IPS-NIHi7 (cell line): ENCODE results near the gene FSTL3.

Experiments used
- DNase-seq: peaks from one replicate; pipeline ENCODE4 v3.0.0; 2012; ENCODE audit warnings: mixed read lengths; ENCODE audit errors: extremely low spot score

The FSTL3 gene

DNA sequence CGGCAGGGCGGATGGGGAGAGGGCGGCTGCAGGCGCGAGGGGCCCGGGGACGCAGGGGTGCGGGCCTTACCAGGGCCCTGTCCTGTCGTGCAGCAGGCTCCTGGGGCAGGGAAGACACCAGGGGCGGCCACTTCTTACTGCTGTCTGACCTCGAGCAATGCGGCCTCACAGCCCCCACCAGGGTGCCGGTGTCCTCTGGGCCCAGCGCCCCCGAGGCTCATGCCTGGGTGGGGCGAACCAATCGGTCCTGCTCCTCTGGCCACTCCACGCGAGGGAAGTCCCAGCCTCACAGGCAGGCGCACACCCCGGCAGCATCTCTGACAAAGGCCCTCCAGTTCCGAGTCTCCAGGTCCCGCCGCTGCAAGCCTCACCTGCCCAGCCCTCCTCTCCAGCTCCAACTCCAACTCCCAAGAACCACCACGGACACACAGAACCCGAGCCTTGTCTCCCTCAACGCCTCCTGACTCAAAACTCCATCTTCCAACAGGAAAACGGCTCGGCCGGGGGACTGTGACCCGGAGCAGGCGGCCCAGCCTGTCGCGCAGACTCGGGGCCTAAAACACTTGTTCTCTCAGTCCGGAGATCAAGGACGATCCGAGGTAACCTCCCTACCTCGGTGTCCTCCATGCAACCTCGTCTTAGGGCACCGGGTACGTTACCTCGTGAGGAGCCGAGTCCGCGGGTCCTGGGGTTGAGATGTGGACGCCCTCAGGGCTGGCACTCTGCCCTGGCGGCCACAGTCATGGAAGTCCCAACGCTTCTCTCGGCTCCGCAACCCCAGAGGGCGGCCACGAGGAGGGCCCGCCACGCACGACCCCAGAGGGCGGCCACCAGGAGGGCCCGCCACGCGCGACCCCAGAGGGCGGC lies 30.0 kb upstream of the FSTL3 start:
- no peak for DNase-seq

DNA sequence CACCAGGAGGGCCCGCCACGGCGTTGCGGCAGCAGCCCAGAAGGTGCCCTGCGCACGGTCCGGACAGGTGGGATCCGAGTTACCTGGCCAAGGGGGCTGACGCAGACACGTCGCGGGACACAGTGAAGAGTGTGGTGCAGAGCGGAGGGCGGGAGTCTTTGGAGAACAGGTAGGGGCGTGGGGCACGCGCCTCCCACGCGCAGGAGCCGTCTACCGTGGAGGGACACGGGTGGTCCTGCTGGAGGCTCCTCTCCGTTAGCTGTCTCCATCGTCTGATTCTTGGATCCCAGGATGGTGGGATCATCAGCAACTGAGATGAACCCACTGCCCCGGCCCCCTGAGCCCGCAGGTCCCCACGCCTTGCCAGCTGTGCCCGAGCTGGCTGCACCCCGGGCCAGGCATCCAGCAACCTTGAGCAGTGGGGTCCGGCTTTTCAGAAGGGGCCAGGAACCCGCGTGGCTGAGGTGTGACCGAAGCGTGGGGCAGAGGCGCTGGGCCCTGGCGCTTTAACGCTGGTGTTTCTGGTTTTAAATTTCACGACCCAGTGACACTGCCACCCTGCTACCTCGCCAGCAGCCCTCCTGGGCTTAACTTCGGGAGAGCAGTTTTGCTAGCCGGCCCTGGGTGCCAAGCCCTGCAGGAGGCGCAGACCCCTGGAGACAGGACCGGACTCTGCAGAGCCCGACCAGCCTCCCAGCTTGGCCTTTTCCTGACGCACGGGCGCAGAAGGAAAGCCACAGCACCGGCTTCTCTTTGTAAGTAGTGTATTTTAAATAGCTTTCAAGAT lies 29.2 kb upstream of the FSTL3 start:
- DNase-seq, result no peak

DNA sequence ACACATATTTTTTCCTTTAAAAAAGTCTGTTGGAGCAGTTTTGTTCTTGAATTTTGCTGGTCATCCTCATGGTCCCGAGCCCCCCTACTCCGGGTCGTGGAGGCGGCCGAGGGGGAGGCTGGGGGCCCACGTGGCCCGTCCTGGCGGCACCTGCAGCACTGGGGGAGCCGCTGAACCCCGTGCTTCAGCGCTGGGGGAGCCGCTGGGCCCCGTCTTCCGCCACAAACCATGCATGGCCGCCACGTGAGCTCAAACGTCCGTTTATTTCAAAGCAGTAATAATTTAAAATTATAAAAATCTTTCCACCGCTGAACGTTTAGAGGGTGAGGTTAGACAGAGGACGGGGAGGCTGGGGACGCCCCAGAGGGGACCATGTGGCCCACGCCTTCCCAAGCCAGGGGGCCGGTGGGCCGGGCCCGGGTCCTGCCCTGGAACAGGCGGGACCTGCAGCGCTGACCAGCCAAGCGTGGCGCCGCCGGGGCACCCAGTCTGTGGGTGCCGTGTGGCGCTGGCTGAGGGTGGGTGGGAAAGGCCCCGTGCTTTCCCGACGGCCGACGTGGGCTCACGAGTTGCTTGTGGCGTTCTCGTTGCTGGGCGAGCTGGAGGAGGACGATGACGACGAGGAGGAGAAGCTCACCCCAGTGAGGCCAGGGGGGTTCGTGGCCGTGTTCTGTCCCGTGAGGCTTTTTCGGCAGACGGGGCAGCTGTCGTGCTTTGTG lies 28.5 kb upstream of the FSTL3 start:
- no peak for DNase-seq

DNA sequence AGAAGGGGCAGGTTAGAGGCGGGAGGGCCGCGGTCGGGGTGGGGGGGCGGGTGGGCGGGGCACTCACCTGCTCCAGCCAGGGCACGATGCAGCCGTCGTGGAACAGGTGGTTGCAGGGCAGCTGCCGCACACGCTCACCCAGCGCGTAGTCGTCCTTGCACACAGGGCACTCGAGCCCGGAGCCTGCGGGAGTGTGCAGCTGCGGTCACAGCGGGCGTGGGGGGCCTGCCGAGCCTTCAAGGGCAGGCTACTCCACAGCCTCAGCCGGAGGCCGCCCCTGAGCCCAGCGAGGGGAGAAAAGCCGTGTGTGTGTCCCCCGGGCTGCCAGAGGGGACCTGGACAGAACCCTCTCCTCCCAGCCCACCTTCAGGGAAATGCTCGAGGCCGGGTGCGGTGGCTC lies 27.9 kb upstream of the FSTL3 start:
- DNase-seq, result no peak

DNA sequence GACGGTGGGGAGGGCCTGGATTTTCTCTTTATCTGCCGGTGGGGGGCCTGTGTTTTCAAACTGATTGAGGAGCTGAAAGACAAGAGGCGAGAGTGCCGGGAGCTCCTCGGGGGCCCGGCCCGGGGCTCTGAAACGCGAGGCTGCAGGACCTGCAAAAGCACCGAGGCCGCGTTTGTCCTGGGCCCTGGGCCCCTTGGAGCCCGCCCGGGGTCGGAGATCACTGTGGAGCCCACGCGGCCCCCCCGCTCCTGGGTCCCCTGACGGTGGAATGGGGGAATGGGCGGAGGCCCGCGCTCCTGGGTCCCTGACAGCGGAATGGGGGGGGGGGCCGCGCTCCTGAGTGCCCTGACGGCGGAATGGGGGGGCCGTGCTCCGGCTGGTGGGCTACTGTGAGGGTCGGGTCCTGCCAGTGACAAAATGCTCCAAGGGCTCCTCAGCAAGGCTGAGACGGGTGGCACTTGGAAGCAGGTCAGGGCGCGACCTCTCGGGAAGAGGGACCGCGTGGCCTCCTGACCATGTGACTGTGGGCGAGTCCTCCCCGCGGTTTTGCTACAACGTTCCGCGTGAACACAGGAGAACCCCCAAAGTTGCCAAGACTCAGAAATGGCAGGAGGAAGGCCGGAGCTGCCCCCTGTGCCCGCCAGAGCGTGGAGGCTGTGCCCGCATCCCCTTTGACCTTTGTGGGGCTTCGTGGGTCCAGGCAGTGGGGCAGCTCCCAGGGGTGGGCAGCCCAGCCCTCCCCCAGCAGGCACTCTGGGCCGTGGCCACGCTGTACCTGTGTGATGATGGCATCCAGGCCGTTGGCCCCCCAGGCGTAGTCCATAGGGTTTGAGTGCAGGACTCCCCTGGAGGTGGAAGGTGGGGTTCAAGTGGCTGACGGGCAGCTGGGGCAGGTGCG lies 27.0 kb upstream of the FSTL3 start:
- DNase-seq, result no peak

DNA sequence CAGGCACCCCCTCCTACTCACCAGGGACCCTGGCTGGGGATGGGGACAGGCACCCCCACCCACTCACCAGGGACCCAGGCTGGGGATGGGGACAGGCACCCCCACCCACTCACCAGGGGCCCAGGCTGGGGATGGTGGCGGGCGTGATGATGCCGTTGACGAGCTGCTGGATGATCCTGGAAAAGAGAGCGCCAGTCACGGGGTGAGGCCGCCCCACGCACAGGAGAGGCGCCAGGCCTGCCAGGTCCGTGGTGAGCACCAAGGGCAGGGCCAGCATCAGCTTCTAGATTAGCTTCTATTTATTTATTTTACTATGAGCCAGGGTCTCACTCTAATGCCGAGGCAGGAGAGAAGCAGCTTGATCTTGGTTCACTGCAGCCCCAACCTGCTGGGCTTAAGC lies 26.1 kb upstream of the FSTL3 start:
- DNase-seq, result no peak

DNA sequence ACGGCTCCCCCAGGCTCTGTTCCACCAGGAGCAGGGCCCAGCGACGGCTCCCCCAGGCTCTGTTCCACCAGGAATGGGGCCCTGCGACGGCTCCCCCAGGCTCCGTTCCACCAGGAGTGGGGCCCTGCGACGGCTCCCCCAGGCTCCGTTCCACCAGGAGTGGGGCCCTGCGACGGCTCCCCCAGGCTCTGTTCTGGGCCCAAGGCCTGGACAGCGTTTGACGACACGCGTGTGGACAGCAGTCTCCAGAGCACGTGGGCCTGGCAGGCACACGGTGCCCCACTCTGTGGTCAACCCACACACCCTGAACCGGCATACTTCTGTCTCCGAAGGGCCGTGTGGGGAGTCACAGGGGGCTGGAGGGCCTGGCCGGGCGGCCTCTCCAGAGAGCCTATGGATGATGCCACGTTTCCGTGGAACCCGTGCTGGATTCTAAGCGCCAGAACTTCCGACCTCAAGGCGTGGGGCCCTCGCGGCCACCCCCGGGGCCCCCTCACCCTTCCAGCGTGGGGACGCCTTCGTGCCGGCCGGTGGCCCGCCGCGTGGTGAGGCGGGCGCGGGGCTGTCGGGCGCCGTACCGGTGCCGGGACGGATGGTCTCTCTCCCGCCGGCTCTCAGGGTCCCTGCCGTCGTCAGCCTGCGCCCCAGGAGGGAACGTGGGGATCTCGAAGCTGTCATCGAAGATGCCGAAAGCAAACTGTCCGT lies 24.9 kb upstream of the FSTL3 start:
- DNase-seq, result no peak

DNA sequence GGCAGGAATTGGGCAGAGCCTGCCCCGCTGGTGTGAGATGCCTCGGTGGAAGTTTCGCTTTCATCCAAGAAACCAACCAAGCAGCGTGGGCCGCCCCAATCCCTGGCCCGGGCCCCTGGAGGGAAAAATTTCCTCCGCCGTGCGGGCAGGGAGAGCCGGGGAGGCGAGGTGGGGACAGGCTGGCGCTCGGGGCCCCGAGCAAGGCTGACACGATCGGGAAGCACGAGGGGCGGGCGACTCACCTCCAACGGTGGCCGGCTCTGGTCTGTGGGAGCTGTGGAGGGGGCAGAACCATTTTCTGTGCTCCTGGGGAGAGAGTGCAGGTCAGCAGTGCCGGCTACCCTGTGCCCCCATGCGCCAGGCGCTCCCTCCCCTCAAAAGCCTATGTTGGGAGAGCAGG lies 24.2 kb upstream of the FSTL3 start:
- DNase-seq, result no peak

DNA sequence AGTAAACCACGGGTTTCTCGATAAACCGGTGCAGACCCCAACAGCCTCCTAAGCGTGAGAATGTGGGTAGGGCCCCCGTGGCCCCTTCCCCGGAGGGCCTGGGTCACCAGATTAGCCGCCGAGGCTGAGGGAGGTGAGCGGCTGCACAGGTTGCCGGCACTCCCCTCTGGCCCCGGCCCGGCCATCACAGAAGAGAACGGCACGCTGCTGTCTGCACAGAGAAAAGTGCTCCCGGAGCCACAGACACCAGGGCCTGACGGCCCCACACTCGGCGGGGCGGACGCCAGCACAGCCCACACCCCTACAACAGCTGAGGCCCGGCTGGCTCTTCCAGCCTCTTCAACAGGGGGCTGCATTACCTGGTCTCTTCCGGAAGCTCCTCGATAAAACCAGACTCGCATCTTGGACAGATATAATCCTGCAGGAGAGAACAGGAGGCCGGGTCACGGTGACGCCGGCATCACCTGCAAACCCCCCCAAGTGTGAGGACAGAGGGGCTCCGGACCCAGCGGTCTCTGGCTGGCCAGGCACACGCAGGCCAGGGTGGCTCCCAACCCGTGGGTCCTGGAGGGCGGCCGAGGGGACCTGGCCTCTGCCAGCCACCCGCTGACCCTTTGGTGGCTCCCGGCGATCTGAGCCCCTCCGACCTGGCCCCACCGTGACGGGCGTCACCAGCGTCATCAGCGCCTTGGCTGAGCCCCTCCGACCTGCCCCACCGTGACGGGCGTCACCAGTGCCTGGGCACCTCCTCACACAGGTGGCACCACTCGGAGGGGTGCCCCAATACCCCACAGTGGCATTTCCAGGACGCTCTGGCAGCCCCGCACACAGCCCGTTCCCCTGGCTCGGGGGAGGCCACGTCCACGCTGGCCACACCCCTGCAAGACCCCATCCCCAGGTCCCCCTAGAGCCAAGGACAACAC lies 23.5 kb upstream of the FSTL3 start:
- DNase-seq, result no peak

DNA sequence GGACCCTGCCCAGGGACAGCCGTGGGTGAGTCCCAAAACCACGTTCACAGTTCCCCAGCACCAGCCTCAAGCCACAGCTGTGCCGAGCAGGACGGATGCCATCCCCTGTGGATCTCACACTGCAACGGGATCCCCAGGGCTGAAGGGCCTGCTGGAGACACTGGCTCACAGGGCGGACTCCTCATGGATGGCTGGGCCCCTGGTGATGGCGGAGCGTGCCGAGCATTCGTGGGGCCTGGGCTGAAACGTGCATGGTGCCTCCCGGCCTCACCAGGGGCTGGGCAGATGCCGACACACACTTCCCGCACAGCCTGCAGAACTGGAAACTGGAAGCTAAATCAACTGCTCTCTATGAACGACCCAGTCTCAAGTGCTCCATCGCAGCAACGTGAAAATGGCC lies 22.8 kb upstream of the FSTL3 start:
- no peak for DNase-seq

DNA sequence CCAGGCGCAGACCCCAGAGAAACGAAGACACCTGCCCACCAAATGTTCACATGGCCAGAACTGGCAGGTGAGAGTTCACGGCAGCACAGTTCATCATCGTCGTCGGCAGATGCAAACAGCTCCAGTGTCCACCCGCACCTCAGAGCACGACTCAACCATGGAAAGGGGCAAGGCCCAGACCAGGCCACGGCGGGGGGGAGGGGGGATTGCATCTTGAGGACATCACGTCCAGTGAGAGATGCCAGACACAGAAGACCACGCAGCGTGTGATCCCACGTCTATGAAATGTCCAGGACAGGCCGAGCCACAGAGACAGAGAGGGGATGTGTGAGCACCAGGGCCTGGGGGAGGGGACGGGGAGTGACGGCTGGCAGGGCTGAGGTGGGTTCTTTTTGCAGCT lies 20.5 kb upstream of the FSTL3 start:
- DNase-seq, result no peak

DNA sequence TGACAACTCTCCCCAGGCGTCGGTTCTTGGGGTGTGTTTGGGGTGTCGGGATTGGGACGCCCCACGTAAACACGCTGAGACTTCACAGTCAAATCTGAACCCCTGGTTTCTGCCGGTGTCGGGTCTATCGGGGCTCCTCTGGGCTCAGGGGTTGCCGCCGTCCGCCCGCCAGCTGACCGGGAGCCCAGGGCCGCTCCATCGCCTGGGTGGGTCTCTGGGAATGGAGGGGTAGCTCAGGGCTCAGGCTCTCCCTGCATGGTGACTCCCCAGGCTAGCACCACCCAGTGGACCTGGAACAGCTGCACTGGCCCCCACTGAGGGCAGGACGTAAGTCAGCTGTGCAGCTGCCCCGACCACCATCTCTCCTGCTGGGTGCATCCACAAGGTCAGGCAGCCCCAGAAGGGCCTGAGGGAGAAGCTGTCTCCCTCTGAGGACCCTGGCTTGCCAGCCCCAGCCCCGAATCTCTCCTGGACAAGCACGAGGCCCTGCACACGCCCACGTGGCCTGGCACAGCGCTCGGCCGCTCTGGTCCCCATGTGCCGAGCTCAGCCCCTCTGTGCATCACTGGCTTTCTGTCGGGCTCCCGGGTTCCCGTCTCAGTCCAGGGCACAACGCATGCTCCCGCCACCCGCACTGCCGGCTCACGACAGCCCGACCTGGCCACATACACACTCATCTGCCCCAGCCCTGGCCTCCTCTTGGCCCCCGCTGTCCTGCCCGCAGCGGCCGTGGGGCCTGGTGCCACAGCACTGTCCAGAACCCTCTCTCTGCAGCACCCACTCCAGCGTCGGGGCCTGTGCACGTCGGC lies 19.2 kb upstream of the FSTL3 start:
- no peak for DNase-seq

DNA sequence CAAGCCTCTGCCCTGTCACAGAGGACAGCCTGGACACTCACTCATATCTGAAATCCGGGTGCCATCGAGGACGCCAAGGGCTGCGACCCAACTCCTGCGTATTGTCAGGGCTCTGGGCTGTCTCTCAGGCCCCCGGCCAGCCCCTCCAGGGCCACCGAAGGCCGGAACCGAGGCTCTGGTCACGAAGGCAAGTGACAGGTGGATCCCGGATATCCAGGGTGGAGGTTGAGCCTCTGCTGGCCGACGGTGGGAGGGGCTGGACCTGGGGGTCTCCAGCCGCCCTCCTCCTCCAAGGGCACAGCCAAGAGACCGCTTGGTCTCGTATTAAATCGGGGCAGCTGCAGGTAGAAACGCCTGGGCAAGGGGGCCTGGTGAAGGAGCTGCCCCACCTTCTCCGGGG lies 18.6 kb upstream of the FSTL3 start:
- no peak for DNase-seq

DNA sequence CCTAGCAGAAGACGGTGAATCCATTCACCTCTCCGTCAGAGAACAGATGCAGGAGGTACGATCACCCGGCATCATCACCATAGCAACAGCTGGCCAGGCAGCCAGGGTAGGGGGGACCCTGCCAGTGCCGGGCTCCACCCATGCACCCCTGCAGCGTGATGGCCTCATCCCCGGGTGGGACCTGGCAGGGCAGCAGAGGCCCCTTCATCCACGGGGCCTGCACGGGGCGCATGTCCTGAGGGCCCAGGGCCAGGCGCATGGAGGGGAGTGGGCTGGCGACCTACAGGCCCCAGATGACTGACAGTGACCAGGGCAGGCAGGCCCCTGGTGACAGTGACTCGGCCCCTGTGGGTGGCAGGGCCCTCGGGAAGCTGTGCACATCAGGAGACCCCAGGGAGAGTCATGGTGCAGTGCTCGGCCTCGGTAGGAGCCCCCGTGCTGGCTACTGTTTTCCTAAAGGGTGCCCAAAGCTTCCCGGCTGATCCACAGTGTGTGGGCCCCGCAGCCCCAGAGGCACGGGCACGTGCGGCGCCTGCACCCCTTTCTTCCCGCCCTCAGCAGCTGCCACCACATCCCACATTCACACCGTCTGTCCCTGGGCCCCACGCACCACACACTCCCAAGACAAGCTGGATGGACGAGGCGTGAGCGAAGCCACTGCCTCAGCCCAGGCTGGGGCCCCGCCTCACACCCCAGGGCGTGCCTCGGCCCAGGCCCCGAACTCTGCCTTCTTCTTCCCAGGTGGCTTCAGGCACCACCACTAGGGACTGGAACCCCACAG lies 17.9 kb upstream of the FSTL3 start:
- no peak for DNase-seq

DNA sequence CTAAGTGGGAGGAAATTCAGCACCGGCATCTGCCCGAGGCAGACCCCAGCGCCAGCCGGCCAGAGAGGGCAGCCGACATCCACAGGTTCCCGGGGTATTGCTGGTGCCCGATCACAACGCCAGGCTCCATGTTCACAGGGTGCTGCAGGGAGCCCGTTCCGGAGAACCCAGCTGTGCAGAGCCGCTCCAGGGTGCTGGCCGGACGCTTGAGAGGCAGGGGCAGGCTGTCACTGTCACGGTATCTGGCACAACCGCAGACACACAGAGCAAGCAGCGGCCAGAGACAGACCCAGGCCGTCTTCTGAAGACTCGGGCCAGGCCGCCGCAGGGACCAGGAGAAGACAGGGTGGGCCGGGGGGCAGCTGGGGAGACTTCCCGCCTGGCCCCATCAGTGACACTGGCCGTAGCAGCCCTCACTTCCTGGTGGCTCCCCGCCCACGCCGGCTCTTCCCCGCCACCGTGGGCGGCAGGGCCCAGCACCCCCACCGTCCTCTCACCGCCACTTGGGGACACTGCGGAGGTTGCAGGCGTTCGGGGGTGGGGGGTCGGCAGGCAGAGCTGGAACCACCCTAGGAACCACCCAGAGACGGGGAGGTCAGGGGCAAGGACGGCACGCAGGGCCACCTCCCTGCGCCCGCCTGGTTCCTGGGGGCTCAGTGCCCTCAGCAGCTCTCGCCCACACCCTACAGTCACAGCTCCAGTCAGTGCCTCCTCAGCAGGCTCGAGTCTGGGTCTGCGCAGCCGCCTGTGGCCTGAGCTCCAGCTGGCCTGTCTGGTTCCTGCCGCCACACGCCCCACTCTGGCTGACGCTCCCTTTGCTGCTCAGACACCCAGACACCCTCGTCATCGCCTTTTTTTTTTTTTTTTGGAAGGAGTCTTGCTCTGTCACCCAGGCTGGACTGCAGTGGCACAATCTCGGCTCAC lies 17.0 kb upstream of the FSTL3 start:
- DNase-seq, result no peak

DNA sequence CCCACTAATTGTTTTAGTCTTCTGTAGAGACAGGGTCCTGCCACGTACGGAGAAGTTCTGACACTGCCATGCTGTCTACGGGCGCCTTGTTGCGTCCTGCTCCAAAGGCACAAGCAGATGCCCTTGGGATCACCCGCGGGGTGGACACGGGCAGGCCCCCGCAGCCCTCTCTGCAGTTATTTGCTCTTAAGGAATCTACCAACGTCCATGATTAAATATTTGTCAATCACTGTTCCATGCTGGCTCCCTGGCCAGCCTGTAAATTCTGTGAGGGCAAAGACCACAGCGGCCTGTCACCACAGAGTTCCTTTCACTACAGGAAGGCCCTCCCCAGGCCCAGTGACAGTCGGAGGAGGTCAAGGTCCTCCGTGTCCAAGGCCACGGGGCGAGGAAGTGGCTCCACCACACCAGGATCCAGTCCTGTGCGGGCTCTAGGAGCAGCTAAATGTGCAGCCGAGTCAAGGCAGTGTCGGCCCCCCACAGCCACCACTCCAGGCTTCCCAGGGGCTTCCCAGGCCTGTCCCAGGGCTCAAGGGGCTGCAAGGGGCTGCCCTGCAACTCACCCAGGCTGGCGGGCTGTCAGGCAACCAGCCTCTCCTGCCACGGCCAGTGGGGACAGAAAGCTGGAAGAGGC lies 15.3 kb upstream of the FSTL3 start:
- no peak for DNase-seq
